Retina (tissue), 1 donor: ENCODE measurements around the gene PRDM5.
"Not testable (repeated sequence)": the region's sequence is repeated elsewhere in the genome, so short reads cannot be mapped to it uniquely, and the experiment has no call there.

Experiments
- DNase-seq: peaks from one replicate; pipeline ENCODE4 v3.0.0-alpha.2; 2016

Gene PRDM5

DNA sequence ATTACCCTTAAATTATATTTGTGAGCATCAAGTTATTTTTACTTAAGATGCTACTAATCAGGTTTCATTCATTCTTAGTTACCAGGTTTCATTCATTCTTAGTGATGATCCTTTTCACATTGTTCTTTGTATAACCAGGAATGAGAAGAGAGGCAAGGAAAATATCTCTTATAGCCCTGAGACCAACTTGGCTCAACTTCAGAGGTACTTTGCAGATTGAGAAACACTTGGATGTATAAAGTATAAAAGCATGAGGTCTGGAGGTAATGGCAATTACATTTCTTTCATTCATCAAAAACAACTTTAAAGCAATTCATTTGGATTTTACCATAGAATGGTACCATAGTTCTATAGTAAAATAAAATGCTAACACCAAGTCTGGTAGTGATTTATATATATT, 231.0 kb downstream of the PRDM5 start:
- DNase-seq, result no peak

DNA sequence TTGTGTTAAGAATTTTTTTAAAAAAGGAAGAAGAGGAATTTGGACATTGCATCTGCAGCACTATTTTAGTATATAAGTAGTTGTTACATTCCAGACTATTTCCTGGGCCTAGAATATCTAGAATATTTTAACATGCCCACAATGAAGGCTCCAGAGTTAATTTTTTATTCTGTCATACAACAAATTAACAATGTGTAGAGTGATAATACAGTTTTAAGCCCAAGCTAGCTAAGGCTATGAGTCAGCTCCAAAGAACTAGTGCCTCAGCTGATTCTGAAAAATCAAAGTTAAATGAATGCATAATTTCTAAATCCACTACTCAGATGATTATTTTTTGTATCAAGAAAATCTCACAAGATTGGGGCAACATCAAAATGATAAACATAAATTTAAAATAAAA, 231.4 kb downstream of the PRDM5 start:
- DNase-seq, result no peak

DNA sequence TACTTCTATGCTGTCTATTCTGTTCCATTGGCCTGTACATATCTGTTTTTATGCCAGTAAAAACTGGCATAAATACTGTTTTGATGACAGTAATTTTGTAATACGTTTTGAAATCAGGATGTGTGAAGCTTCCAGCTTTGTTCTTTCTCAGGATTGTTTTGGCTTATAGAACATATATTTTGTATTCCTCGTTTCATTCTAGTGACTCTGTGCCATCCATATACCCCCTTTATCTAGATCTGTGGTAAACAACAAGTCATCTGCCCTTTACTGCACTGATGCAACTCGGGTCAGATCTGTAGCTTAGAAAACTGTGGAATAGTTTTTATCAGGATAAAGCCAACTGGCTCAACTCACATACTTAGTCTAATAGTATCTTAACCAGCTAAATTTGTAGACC, 233.7 kb downstream of the PRDM5 start:
- DNase-seq, result no peak

DNA sequence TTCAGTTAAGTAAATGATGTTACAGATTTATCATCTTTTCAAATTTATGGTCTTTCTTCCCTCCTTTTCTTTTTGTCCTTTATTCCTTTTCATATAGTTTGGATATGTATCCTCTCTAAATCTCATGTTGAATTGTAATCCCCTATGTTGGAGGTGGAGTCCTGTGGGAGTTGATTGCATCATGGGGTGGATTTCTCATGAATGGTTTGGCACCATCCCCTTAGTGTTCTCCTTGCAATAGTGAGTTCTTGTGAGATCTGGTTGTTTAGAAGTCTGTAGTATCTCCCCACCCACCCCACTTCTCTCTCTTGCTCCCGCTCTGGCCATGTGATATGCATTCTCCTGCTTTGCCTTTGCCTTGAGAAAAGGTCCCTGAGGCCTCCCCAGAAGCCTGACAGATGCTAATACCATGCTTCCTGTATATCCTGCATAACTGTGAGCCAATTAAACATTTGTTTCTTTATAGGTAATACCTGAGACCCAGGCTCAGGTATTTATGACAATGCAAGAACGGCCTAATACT, 236.7 kb downstream of the PRDM5 start:
- no peak for DNase-seq

DNA sequence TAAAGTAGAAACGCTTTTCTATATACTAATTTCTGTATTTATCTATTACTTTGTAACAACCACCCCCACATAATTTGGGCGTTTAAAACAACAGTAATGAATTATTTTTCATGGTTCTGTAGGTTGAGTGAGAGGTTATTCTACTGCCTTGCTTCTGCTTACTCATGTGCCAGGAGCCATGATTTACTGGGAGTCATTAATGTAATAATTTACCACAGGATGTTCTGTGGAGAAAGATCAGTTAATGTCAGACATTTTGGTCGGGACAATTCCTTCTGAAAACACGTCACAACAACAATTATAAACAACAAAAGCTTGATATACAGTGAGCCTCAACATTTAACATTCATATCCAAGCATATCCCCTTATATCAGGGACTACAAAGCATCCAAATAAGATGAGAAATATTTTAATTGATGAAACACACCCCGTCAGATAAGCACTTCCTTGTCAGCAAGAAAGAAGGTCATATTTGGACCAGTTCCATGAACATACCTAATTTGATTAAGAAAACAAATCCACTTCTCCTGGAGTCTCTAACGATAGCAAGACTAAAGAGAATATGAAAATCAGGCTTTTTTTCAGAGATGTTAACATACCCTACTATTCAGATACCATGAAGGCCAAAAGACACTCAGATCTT, 238.5 kb downstream of the PRDM5 start:
- DNase-seq, result no peak

DNA sequence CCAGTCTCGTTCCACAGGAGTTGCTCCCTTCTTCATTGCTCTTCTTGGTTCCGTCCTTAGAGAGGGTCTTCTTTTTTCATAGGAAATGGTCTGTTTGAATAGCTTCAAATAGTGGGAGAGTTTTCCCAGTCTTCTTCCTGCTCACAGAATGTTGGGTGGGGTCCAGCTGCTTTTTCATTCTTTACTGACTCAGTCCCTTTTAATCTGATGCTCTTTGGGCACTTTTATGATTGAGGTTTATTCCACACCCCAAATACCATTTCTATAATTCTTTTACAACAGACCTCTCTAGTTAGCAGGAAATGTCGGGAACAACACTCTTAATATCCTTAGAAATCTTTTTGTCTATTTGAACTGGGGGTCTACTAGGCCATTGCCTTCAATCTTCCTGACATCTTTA, 239.5 kb downstream of the PRDM5 start:
- no peak for DNase-seq

DNA sequence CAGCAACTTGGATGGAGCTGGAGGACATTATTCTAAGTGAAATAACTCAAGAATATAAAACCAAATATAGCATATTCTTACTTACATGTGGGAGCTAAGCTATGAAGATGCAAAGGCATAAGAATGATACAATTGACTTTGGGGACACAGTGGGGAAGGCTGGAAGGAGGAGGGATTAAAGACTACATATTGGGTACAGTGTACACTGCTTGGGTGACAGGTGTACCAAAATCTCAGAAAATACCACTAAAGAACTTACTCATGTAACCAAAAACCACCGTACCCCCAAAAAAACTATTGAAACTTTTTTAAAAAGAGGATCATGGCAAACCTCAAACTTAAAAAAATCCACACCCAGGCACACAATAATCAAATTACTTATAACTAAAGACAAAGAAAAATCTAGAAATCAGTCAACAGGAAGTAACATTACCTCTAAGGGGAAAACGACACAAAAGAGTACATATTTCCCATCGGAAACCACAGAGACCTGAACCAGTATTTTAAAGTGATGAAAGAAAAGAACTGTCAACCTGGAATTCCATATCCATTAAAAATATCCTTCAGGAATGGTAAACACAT, 241.8 kb downstream of the PRDM5 start:
- no peak for DNase-seq

DNA sequence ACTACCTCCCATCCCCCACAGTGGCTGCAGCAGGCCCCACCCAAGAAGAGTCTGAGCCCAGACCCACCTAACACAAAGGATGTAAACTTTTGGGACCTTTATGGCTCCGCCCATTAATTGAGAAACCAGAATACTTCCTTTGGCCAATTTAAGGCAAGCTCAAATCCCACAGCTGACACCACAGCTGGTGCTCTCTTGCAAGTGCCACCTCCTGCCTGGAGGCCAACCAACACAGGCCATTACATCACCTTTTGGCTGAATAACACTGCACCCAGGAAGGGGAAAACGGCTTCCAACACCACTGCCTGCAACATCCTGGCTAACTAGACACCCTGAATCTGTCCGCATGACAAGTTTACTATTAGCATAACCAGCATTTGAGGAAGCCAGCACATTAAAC, 248.8 kb downstream of the PRDM5 start:
- DNase-seq, result no peak

DNA sequence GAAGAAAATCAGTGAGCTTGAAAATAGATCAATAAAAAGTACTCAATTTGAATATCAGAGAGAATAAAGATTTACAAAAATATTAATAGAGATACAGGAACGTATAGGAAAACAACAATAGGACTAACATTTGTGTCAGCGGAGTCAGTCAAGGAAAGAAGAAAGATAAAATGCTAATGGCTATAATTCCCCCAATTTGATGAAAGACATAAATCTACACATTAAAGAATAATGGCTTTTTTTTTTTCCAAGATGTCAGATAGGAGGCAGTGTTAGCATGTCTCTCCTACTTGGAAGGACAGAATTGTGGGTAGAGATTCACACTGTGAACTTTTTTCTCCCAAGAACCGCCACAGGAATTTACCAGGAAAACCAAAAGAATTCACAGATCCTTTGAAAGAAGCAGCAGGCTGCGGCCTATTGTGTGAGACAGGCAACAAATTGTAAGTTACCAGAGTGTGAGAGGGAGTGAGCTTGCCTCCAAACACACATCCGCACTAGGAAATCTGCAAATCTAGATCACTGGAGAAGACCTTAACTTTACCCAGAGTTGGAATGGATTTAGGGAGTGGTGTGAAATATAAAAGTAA, 249.9 kb downstream of the PRDM5 start:
- no peak for DNase-seq

DNA sequence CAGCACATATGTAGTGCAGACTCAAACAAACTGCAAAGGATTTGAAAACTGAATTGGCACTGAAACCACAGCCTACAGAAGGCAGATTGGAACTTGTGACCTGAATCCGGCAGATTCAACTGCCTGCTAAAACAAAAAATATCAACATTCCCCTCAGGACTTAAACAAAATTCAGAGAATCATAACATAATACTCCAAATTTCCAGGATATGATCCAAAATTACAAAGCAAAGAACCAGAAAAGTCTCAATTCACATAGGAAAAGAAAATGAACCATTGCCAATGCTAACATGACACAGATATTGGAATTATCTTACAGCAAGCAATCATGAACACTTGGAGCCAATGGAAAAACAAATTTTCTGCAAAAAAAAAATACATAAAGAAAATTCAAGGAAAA, 250.4 kb downstream of the PRDM5 start:
- no peak for DNase-seq

DNA sequence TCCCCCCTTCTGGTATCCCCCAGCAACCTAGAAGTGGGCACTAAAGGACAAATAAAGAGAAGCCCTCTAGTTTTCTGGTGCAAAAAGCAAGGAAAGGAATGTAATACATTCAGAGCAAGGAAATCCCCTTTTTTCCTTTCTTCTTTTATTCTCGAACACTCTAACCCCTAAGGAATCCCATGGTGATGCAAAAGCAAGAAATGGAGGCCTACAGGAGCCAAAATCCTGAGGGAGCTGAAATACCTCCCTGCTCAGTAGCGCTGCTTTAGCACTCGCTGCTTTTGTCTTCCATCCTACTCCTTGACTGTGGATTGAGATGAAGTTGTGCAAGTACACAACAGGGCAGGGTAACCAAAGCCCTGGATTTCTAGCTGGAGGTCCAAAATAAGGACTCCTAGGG, 251.0 kb downstream of the PRDM5 start:
- DNase-seq, result no peak

DNA sequence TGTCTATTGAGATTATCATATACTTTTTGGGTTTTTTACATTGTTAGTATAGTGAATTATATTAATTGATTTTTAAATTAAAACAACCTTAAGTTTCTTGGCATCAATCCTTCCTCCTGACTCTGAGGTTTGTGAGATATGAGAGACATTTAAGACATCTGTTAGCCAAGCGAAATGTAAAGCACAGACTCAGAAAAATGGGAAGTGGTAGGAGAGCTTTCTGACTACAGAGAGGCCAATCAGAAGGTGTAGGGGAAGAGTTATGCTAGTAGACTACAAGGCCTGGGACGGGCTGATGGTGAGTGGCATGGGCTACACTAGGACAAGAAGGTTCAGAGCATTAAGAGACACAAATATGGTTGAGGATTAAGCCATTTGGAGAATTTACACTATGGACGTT, 255.4 kb downstream of the PRDM5 start:
- no peak for DNase-seq

DNA sequence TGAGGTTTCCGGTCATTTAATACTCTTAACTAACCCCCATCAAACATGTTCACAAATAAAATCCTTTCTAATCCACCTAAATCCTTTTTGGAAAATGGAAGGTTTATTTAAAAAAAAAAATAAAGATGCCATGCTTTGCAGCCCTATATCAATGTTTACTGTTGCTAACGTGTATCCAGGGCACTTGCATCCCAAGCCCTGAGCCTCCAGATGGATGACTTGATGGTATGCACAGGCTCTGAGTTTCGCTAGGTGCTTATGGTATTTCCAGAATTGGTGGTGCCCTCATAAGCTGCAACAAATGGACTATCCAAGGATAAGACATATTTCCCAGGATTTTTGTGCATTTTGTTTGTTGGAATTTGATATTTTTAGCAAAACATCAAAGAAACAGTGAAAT, 257.7 kb downstream of the PRDM5 start:
- DNase-seq, result no peak

DNA sequence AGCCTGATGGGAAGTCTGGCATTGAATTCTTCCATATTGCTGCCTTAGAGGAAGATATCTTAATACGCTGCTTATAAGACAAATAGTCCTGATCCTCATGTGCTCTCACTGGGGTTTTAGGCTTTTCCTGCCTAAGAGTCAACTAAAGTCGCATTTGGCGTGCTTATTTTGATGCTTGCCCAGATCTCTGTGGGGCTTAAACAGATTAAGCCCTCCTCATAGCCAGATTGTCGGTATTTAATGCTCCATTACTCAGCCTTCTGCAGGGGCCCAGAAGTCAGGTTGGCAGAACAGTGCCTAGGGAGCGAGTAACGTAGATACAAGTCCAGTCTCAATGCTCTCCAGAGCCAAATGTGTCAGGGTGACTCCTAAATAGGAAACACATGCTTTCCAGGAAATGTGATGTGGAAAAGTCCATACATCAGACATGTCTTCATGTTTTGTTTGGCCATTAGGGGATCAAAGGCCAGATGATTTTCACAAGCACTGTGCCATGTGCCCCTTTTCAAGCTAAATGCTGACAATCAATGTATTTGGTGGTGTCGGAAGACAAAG, 262.8 kb downstream of the PRDM5 start:
- no peak for DNase-seq

DNA sequence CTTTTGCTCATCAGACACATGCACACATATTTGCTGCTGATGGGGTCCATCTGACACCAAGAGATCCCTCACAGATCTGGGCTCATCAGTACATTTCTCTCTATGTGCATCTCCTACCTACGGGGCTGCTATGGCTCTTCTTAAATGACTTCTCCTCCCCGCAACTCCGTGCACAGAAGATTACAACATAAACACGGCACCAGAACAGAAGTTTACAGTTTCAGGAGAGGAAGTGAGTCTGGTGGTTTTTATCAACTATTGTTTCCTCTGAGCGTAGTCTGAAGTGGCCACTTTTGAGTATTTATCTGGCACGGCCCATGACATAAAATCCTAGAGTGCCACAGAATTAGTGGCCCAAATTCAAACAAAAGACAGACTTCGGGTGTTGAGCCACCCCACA, 263.8 kb downstream of the PRDM5 start:
- no peak for DNase-seq

DNA sequence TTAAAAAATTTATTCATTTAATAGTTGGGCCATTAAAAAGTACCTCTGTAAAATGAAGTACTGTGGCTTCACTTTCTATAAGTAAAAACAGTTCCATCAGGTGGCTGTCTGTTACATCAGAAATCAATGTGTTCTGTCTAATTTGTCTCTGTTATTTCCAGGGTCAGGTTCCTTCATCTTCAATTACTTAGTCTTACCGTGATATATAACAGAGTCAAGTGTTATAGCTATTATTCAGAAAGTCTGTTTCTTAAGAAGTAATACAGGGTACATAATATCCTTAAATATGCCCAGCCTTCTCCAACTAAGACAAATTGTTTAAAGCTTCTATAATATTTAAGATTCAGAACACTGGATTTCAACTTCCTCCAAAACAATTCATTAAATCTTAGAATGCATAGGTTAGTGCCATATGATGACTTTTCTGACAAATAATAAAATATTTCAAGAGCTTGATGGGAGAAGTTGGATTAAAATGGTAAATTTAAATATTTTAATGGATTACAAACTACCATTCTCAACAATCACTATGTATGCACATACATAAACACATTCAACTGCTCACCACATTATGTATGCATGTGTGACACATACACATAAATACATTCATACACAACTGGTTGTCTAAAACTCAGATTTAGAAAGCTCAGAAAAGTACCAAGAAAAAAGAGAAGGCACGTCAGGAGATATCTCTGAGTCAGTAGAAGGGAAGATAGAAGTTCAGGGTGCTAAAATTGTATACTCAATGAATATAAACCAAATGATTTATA, 268.5 kb downstream of the PRDM5 start:
- no peak for DNase-seq

DNA sequence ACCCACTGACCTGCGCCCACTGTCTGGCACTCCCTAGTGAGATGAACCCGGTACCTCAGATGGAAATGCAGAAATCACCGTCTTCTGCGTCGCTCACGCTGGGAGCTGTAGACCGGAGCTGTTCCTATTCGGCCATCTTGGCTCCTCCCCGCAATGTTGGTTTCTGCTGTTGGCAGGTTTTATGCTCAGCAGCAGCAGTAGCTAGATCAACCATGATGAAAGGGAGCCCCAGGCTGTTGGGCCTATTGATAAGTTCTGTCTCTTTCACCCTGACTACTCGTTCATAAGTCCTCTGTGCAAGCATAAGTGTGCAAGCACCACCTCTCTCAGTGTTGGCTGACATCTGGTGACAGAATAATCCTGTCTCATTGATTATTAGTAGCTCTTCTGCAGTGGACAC, 274.2 kb downstream of the PRDM5 start:
- not testable (repeated sequence) for DNase-seq
